Renal cortex interstitium (tissue), 11 donors: ENCODE measurements around the gene NTSR2. TPM values are rescaled to one million over a fixed set of nuclear protein-coding genes. Genes with fewer than 3 reads are reported as not detected.
A peak's percentile ranks its signal among the peaks of the same experiment; 100 is the strongest.
"Not testable (repeated sequence)": the region's sequence is repeated elsewhere in the genome, so short reads cannot be mapped to it uniquely, and the experiment has no call there.

Experiments
- DNase-seq, 11 donors: peaks; one replicate each; pipeline ENCODE4 v3.0.0-alpha.2; 2013; ENCODE audit warnings: low read depth in 9 of 11, low spot score in 4 of 11; ENCODE audit errors: extremely low read depth in 1 of 11
- polyA plus RNA-seq, 3 donors: library from polyadenylated mRNA; unstranded; fragments of 120-200 nt; gene quantifications; one replicate each; pipeline ENCODE4 v1.2.1, GENCODE V29; 2013; ENCODE audit not compliant: insufficient read length in 3 of 3

Gene NTSR2
- polyA plus RNA-seq, 3 donors, result not detected

DNA sequence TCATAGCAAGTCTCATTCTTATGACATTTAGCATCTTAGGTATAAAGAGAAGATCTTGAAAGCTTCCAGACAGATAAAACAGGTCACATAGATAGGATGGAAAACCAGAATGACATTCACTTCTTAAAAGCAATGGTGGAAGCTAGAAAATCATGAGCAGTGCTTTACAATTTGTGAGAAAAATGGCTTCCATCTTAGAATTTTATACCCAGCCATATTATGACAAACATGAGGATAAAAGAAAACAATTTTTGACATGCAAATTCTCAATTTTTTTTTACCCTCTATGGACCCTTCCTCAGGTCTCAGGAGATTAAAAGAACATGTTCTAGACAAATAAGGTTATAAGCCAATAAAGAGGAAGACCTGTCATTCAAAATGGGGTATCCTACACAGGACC lies 7.1 kb downstream of the NTSR2 start:
- no peak for DNase-seq

GRCh38 chr2:11661891-11662435 lies 8.0 kb downstream of the NTSR2 start:
- DNase-seq, result no peak

DNA sequence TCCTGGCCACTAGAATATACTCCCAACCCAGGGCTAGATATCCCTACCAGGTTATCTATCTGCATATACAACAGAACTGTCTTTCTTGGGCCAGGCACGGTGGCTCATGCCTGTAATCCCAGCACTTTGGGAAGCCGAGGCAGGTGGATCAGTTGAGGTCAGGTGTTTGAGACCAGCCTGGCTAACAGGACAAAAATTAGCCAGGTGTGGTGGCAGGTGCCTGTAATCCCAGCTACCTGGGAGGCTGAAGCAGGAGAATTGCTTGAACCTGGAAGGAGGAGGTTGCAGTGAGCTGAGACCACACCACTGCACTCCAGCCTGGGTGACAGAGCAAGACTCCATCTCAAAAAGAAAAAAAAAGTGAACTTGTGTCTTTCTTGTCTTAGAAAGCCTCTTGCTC lies 9.6 kb downstream of the NTSR2 start:
- not testable (repeated sequence) for DNase-seq

DNA sequence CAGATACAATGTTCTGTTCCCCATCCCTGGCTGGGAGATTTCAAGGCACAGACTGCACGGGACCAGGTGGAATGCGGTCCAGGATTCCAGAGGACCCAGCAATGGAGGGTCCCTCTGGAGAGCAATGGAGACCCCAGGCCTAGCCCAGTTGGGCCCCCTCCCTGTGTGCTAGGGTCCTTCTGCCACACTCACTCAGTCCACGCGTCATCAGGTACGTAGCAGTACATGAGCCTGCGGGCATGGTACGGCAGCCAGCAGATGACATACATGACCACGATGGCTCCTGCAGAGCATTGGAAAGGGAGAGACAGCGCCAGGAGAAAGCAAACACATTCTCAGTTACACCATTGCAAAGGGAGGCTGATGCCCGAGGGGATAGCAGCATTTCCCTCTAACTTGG lies 10.1 kb downstream of the NTSR2 start:
- no peak for DNase-seq

- no peak for DNase-seq
These were observed 10.9 kb downstream of the NTSR2 start for GRCh38 chr2:11659115-11659475.

- no peak for DNase-seq
These were observed 11.5 kb downstream of the NTSR2 start for GRCh38 chr2:11658208-11659114.

DNA sequence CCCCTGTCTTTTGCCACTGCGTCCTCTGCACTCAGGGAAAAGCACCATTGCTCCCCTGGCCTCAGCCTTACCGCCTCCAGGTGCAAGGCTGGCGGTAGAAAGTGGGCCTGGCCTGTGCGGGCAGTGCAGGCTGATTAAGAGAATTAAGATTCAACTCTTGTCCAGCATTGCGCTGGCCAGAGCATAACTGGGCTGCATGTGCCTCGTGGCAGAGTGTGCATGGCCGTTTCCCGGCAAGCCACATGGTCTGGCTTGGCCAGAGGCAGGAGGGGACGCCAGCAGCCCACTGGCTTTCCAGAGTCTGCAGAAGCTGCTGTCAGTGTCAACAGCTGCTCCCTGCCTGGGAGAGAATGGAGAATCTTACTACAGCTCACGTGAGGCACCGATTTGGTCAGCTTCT lies 12.3 kb downstream of the NTSR2 start:
- no peak for DNase-seq

GRCh38 chr2:11657195-11657594 lies 12.8 kb downstream of the NTSR2 start:
- DNase-seq, result no peak

DNA sequence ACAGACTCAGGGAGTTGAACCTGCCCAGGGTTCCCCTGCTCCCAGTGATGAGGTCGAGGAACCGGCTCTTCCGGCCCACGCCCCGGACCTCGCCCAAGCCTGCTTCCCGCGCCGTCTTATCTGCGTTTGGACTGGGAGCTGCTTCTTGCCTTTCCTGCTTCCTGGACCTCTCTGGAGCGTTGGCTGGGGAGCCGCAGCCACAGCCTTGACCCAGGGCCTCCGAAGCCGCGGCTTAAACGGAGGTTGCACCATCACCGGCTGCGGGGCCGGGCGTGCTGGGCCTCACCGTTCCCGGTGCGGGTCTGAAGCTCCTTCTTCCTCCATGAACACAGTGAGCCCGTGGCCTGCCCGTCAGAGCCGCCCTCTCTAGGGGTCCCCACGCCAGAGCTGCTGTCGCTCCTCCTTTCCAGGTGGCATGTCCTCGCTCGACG lies 13.3 kb downstream of the NTSR2 start:
- no peak for DNase-seq

DNA sequence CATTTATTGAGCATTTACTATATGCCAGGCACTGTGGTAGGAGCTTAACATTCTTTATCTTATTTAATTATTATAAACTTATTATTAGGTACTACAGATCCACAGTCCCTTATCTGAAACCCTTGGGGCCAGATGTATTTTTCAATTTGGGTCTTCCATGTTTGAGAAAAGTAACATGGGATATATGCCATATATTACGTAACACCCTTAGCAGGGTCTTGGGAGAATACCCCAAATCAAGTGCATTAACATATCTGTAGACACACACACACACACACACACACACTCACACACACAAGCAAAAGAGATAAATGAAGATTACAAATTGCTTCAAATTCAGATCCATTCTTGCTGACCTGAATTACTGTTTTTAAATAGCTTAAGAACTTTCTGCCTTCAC lies 13.7 kb downstream of the NTSR2 start:
- DNase-seq, result no peak

DNA sequence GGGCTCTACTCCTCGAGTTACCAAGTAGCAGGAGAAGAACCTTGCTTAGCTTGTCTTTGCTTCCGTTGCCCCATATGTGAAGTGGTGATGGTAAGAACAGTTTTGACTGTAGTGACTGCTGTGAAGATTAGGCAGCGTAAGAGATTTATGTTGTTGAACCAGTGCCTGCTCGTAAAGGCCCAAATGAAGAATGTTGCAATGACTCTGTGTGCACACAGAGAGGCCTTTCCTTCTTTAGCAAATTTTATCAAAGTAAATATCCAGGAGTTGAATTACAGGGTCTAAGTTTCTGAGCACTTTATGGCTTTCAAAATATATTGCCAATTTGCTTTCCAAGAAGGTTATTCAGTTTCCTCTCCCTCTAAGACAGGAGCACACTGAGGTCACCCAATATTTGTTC lies 14.5 kb downstream of the NTSR2 start:
- DNase-seq, result peak in 3 of 11 donors; percentile 19 to 25 (median 24)

DNA sequence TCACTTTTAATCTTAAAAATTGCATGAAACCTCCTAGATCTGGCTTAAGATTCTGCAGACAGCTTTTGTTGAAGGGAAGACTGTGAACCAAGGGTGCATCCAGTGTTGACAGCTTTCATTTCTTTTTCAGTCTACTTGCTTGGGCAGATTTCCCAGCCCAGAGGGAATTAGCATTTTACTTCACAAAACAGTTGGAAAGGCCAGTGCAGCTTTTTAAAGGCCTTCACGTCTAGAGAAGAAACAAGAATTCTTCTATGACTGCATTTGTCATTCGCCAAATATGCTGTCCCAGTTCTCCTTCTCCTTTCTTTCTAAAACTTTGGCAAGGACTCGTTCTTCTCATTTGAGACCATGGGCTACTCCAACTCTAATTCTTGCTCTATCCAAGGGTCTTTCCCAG lies 17.4 kb downstream of the NTSR2 start:
- no peak for DNase-seq

DNA sequence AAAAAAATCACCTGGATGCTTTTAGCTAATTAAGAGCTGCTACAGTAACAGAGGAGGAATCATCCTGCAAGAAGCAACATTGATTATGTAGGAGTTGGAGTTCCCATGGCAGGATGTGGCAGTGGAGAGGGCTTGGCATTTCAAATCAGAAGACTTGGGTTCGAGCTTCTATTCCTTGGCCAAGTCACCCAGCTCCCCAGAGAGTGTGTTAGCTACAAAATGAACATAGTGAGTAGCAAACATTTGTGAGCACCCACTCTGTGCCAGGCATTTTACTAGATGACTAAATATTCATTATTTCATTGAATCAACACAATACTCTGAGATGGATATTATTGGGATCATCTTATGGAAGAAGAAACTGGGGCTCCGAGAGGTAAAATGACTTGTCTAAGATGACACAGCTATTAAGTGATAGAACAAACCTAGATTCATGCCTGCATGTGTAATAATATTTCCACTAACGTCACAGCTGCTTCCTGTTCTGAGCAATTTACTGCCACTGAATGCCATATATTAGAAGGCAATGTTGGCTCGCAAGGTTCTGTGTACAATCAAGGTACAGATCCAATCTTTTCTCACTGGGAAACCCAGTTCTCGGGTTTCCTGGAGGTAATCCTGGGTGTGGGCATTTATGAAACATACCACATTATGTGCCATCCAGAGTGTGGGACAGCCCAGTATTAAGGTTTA lies 18.0 kb downstream of the NTSR2 start:
- DNase-seq, result no peak

DNA sequence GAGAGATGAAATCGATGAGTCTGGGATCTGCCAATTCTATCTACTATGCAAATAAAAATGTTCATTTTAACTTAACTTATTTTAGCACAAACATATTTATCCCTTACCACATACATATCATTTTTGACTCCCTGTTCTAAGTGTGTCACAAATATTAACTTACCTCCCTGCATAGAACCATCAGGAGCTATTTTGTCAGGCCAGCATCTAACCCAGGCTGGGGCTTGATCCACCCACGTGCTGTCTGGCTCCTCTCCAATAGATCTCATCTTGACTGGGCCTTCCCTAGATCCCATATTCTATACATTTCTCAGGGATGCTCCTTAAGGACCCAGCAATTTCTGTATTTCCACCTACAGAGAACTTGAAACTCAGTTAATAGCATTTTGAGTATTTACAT lies 20.9 kb downstream of the NTSR2 start:
- DNase-seq, result no peak

DNA sequence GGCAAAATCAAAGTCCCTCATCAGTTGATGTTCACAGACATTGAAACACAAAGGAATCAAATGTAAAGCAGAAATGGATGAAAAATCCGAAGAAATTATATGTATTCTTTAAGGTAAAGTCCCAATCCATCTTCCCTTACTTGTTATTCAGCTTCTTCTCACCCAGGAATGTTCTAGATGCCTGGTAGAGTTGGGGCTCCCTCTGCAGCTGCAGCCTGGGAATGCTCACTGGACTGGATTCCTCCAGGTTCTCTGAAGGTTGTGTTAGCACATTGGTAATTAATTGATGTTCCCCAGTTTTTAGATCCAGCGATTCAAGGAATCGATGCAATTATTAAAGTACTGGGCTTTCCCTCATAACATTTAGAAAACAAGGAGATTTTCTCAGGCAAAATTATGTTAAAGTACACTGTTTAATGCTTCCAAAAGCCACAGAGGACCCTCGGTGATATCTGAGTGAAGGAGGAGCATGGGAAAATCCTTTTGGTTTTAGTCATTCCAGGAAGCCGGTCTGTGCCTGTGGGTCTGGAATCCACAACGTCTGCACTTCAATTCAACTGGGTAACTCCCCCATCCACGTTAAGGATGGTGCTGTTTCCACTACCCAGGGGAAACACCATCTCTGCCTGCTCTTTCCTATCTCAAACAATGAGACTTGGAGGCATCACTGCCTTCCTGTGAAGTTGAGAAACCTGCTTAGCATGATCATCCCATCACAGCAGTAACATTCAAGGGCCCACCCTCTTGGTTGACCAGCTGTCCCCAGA lies 22.0 kb downstream of the NTSR2 start:
- no peak for DNase-seq

DNA sequence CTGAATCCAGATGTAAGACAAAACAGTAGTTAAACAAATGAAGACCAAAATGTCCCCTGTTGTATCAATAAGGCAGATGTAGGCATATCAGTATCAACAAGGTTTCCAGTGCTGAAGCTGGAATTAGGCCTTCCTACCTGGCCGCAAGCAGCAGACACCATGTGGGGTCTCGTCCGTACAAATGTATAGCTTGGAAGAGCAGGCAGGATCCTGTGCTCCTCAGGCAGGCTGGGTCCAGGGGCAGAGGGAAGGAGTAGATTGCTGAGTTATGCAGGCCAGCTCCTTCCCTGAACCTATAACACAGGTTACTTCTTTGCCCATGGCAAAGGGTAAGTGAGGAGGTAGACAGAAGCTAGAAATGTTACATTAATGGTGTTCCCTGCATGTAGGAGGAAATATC lies 23.5 kb downstream of the NTSR2 start:
- DNase-seq, result no peak

- no peak for DNase-seq
These were observed 25.7 kb downstream of the NTSR2 start for GRCh38 chr2:11644293-11644692.

- DNase-seq, result no peak
These were observed 27.0 kb downstream of the NTSR2 start for GRCh38 chr2:11642972-11643371.

- no peak for DNase-seq
These were observed 29.9 kb downstream of the NTSR2 start for GRCh38 chr2:11640132-11640531.

GRCh38 chr2:11639503-11639902 lies 30.5 kb downstream of the NTSR2 start:
- no peak for DNase-seq
